Measurements from ENCODE around the gene ADGRD1. TPM values are rescaled to one million over a fixed set of nuclear protein-coding genes. Genes with fewer than 3 reads are reported as not detected.

The ADGRD1 gene
- total RNA-seq, 1 experiment from 2014 or later: 0.77 TPM

DNA sequence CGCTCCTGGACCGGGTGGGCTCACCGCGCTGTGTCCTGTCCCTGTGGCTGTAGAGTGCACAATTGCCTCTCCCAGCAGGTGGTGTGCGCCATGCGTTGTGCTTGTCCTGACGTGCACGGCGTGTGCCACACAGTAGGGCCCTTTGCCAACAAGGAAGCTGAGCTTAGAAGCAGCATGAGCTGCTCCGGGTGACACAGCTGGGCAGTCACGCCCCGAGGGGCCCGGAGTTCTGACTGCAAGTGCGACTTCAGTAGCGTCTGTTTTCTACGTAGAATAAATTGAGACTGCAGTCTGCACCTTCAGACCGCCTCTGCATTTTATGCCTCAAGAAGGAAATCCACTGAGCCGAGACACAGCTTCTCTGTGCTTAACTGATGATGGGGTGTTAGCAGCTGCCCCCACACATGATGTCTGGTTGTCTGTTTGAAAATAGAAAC lies 81.6 kb downstream of the ADGRD1 start:
- Mint-ChIP-seq H3K4me1 (no peaks in the 10 kb centered on the region), H3K27ac (no peak overlapping the region), H3K4me3 (no peak overlapping the region), H3K27me3 (ENCODE audit: low read depth) (no peaks in the 10 kb centered on the region), H3K36me3 (peaks cover 16% of the 10 kb centered on the region), H3K9me3 (peaks cover 18% of the 10 kb centered on the region)
- DNase-seq (ENCODE audit: low spot score): no peak
- TF ChIP-seq, protein P1, sequence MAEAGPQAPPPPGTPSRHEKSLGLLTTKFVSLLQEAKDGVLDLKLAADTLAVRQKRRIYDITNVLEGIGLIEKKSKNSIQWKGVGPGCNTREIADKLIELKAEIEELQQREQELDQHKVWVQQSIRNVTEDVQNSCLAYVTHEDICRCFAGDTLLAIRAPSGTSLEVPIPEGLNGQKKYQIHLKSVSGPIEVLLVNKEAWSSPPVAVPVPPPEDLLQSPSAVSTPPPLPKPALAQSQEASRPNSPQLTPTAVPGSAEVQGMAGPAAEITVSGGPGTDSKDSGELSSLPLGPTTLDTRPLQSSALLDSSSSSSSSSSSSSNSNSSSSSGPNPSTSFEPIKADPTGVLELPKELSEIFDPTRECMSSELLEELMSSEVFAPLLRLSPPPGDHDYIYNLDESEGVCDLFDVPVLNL (CRISPR knock-in tag; IDR thresholded peaks at IDR 0.05; ENCODE audit: borderline replicate concordance, low read depth): no peak
- TF ChIP-seq MYBL2 (CRISPR knock-in tag; IDR thresholded peaks at IDR 0.05) (no peak), ZBTB21 (CRISPR knock-in tag; IDR thresholded peaks at IDR 0.05; ENCODE audit: borderline replicate concordance) (no peak), SMAD3 (CRISPR knock-in tag; IDR thresholded peaks at IDR 0.05; ENCODE audit: borderline replicate concordance) (no peak), CBFB (CRISPR knock-in tag; IDR thresholded peaks at IDR 0.05; ENCODE audit: low read depth) (no peak), ZNF121 (CRISPR knock-in tag; IDR thresholded peaks at IDR 0.05) (no peak), RORB (CRISPR knock-in tag; IDR thresholded peaks at IDR 0.05) (no peak), JUN (CRISPR knock-in tag; IDR thresholded peaks at IDR 0.05) (no peak), SOX15 (CRISPR knock-in tag; IDR thresholded peaks at IDR 0.05) (no peak)
- TF ChIP-seq, protein P2, sequence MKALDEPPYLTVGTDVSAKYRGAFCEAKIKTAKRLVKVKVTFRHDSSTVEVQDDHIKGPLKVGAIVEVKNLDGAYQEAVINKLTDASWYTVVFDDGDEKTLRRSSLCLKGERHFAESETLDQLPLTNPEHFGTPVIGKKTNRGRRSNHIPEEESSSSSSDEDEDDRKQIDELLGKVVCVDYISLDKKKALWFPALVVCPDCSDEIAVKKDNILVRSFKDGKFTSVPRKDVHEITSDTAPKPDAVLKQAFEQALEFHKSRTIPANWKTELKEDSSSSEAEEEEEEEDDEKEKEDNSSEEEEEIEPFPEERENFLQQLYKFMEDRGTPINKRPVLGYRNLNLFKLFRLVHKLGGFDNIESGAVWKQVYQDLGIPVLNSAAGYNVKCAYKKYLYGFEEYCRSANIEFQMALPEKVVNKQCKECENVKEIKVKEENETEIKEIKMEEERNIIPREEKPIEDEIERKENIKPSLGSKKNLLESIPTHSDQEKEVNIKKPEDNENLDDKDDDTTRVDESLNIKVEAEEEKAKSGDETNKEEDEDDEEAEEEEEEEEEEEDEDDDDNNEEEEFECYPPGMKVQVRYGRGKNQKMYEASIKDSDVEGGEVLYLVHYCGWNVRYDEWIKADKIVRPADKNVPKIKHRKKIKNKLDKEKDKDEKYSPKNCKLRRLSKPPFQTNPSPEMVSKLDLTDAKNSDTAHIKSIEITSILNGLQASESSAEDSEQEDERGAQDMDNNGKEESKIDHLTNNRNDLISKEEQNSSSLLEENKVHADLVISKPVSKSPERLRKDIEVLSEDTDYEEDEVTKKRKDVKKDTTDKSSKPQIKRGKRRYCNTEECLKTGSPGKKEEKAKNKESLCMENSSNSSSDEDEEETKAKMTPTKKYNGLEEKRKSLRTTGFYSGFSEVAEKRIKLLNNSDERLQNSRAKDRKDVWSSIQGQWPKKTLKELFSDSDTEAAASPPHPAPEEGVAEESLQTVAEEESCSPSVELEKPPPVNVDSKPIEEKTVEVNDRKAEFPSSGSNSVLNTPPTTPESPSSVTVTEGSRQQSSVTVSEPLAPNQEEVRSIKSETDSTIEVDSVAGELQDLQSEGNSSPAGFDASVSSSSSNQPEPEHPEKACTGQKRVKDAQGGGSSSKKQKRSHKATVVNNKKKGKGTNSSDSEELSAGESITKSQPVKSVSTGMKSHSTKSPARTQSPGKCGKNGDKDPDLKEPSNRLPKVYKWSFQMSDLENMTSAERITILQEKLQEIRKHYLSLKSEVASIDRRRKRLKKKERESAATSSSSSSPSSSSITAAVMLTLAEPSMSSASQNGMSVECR (CRISPR knock-in tag; IDR thresholded peaks at IDR 0.05; ENCODE audit: borderline replicate concordance): no peak
- TF ChIP-seq, protein P3, sequence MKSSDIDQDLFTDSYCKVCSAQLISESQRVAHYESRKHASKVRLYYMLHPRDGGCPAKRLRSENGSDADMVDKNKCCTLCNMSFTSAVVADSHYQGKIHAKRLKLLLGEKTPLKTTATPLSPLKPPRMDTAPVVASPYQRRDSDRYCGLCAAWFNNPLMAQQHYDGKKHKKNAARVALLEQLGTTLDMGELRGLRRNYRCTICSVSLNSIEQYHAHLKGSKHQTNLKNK (CRISPR knock-in tag; IDR thresholded peaks at IDR 0.05): no peak
- TF ChIP-seq, protein P4, sequence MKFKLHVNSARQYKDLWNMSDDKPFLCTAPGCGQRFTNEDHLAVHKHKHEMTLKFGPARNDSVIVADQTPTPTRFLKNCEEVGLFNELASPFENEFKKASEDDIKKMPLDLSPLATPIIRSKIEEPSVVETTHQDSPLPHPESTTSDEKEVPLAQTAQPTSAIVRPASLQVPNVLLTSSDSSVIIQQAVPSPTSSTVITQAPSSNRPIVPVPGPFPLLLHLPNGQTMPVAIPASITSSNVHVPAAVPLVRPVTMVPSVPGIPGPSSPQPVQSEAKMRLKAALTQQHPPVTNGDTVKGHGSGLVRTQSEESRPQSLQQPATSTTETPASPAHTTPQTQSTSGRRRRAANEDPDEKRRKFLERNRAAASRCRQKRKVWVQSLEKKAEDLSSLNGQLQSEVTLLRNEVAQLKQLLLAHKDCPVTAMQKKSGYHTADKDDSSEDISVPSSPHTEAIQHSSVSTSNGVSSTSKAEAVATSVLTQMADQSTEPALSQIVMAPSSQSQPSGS (CRISPR knock-in tag; IDR thresholded peaks at IDR 0.05; ENCODE audit: borderline replicate concordance, low read depth): no peak
- TF ChIP-seq, protein P5, sequence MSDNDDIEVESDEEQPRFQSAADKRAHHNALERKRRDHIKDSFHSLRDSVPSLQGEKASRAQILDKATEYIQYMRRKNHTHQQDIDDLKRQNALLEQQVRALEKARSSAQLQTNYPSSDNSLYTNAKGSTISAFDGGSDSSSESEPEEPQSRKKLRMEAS (CRISPR knock-in tag; IDR thresholded peaks at IDR 0.05): no peak
- TF ChIP-seq, protein P6, sequence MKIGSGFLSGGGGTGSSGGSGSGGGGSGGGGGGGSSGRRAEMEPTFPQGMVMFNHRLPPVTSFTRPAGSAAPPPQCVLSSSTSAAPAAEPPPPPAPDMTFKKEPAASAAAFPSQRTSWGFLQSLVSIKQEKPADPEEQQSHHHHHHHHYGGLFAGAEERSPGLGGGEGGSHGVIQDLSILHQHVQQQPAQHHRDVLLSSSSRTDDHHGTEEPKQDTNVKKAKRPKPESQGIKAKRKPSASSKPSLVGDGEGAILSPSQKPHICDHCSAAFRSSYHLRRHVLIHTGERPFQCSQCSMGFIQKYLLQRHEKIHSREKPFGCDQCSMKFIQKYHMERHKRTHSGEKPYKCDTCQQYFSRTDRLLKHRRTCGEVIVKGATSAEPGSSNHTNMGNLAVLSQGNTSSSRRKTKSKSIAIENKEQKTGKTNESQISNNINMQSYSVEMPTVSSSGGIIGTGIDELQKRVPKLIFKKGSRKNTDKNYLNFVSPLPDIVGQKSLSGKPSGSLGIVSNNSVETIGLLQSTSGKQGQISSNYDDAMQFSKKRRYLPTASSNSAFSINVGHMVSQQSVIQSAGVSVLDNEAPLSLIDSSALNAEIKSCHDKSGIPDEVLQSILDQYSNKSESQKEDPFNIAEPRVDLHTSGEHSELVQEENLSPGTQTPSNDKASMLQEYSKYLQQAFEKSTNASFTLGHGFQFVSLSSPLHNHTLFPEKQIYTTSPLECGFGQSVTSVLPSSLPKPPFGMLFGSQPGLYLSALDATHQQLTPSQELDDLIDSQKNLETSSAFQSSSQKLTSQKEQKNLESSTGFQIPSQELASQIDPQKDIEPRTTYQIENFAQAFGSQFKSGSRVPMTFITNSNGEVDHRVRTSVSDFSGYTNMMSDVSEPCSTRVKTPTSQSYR (CRISPR knock-in tag; IDR thresholded peaks at IDR 0.05): no peak
- TF ChIP-seq, protein P7, sequence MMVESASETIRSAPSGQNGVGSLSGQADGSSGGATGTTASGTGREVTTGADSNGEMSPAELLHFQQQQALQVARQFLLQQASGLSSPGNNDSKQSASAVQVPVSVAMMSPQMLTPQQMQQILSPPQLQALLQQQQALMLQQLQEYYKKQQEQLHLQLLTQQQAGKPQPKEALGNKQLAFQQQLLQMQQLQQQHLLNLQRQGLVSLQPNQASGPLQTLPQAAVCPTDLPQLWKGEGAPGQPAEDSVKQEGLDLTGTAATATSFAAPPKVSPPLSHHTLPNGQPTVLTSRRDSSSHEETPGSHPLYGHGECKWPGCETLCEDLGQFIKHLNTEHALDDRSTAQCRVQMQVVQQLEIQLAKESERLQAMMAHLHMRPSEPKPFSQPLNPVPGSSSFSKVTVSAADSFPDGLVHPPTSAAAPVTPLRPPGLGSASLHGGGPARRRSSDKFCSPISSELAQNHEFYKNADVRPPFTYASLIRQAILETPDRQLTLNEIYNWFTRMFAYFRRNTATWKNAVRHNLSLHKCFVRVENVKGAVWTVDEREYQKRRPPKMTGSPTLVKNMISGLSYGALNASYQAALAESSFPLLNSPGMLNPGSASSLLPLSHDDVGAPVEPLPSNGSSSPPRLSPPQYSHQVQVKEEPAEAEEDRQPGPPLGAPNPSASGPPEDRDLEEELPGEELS (CRISPR knock-in tag; IDR thresholded peaks at IDR 0.05): no peak
- TF ChIP-seq, protein P8, sequence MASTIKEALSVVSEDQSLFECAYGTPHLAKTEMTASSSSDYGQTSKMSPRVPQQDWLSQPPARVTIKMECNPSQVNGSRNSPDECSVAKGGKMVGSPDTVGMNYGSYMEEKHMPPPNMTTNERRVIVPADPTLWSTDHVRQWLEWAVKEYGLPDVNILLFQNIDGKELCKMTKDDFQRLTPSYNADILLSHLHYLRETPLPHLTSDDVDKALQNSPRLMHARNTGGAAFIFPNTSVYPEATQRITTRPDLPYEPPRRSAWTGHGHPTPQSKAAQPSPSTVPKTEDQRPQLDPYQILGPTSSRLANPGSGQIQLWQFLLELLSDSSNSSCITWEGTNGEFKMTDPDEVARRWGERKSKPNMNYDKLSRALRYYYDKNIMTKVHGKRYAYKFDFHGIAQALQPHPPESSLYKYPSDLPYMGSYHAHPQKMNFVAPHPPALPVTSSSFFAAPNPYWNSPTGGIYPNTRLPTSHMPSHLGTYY (CRISPR knock-in tag; IDR thresholded peaks at IDR 0.05): no peak
- CTCF ChIA-PET: no interaction called here
- no peak for ATAC-seq
- POLR2A ChIA-PET: interaction anchor here (0.5 kb wide), 1 partner anchor 988 kb away, joined by 3 read pairs; no protein-coding TSS in a partner anchor

All from WTC11 (cell line).